ENCODE data around the gene CD38. TPM values are rescaled to one million over a fixed set of nuclear protein-coding genes. Genes with fewer than 3 reads are reported as not detected.
"Not testable (repeated sequence)": the region's sequence is repeated elsewhere in the genome, so short reads cannot be mapped to it uniquely, and the experiment has no call there.

Gene CD38
- total RNA-seq, 4 donors from 2014 or later, result 0.15 to 0.62 (median 0.39) TPM

- Histone ChIP-seq H3K9me3 (no peaks in the 10 kb centered on the region), H3K36me3 (no peaks in the 10 kb centered on the region), H3K27ac (no peak overlapping the region), H3K4me1 (peaks cover 7% of the 10 kb centered on the region), H3K27me3 (no peaks in the 10 kb centered on the region), H3K4me3 (no peak overlapping the region)
- DNase-seq (ENCODE audit: low spot score in 2 of 2), result no peak
- TF ChIP-seq POLR2A (IDR thresholded peaks at IDR 0.05) (no peak), POLR2AphosphoS5 (IDR thresholded peaks at IDR 0.05) (no peak), CTCF (IDR thresholded peaks at IDR 0.05) (no peak), EP300 (IDR thresholded peaks at IDR 0.05) (no peak)
- WGBS, result 35% methylated on average over 2 of the region's 2 CpGs
These were observed 33.7 kb downstream of the CD38 start for GRCh38 chr4:15811703-15812337.

GRCh38 chr4:15832523-15833451 is 54.7 kb downstream of the CD38 start:
- Histone ChIP-seq H3K27me3 (no peaks in the 10 kb centered on the region), H3K9me3 (no peaks in the 10 kb centered on the region), H3K27ac (no peak overlapping the region), H3K4me1 (no peaks in the 10 kb centered on the region), H3K36me3 (no peaks in the 10 kb centered on the region), H3K4me3 (no peak overlapping the region)
- no peak for TF ChIP-seq EP300 (IDR thresholded peaks at IDR 0.05)
- TF ChIP-seq POLR2A (IDR thresholded peaks at IDR 0.05), result no peak
- no peak for TF ChIP-seq CTCF (IDR thresholded peaks at IDR 0.05)
- no peak for TF ChIP-seq POLR2AphosphoS5 (IDR thresholded peaks at IDR 0.05)
- WGBS, result 80% methylated on average over 3 of the region's 3 CpGs
- no peak for DNase-seq (ENCODE audit: low spot score in 2 of 2)

GRCh38 chr4:15833801-15834200 is 55.7 kb downstream of the CD38 start:
- Histone ChIP-seq H3K9me3 (no peaks in the 10 kb centered on the region), H3K36me3 (no peaks in the 10 kb centered on the region), H3K27me3 (no peaks in the 10 kb centered on the region), H3K4me3 (no peak overlapping the region), H3K4me1 (no peaks in the 10 kb centered on the region), H3K27ac (peak overlapping the region; percentile 25)
- DNase-seq (ENCODE audit: low spot score in 2 of 2), result no peak
- WGBS, result 60% methylated on average over 1 of the region's 1 CpG
- no peak for TF ChIP-seq POLR2AphosphoS5 (IDR thresholded peaks at IDR 0.05)
- no peak for TF ChIP-seq CTCF (IDR thresholded peaks at IDR 0.05)
- TF ChIP-seq POLR2A (IDR thresholded peaks at IDR 0.05), result no peak
- TF ChIP-seq EP300 (IDR thresholded peaks at IDR 0.05), result no peak

GRCh38 chr4:15836362-15836761 is 58.2 kb downstream of the CD38 start:
- TF ChIP-seq POLR2AphosphoS5 (IDR thresholded peaks at IDR 0.05) (no peak), POLR2A (IDR thresholded peaks at IDR 0.05) (no peak), CTCF (IDR thresholded peaks at IDR 0.05) (no peak), EP300 (IDR thresholded peaks at IDR 0.05) (no peak)
- no peak for DNase-seq (ENCODE audit: low spot score in 2 of 2)
- no peaks in the 10 kb centered on the region for H3K27me3 ChIP-seq
- H3K4me1 ChIP-seq, result no peaks in the 10 kb centered on the region
- H3K4me3 ChIP-seq, result no peak overlapping the region
- no peaks in the 10 kb centered on the region for H3K36me3 ChIP-seq
- no peaks in the 10 kb centered on the region for H3K9me3 ChIP-seq
- H3K27ac ChIP-seq, result no peak overlapping the region

GRCh38 chr4:15837591-15837990 is 59.5 kb downstream of the CD38 start:
- H3K27ac ChIP-seq, result no peak overlapping the region

GRCh38 chr4:15841194-15841730 is 63.1 kb downstream of the CD38 start:
- H3K4me1 ChIP-seq; H3K27ac ChIP-seq; H3K4me3 ChIP-seq; H3K27me3 ChIP-seq; DNase-seq (ENCODE audit: low spot score in 2 of 2); H3K36me3 ChIP-seq; H3K9me3 ChIP-seq: not testable (repeated sequence)
- WGBS, result 86% methylated on average over 10 of the region's 16 CpGs

More at GRCh38 chr4:15837591-15837990, 59.5 kb downstream of the CD38 start:
- DNase-seq (ENCODE audit: low spot score in 2 of 2), result no peak
- no peaks in the 10 kb centered on the region for H3K4me1 ChIP-seq
- WGBS, result 78% methylated on average over 1 of the region's 1 CpG
- H3K4me3 ChIP-seq, result no peak overlapping the region
- H3K9me3 ChIP-seq, result no peaks in the 10 kb centered on the region
- H3K36me3 ChIP-seq, result no peaks in the 10 kb centered on the region
- H3K27me3 ChIP-seq, result no peaks in the 10 kb centered on the region
- no peak for TF ChIP-seq EP300 (IDR thresholded peaks at IDR 0.05)
- no peak for TF ChIP-seq POLR2A (IDR thresholded peaks at IDR 0.05)
- no peak for TF ChIP-seq POLR2AphosphoS5 (IDR thresholded peaks at IDR 0.05)
- no peak for TF ChIP-seq CTCF (IDR thresholded peaks at IDR 0.05)

Data from suprapubic skin (tissue), 4 donors.